Osteoblast (primary cell): Measurements from ENCODE around the gene THBS1. TPM values are rescaled to one million over a fixed set of nuclear protein-coding genes. Genes with fewer than 3 reads are reported as not detected.

ENCODE experiments used
- DNase-seq: peaks from one replicate; pipeline ENCODE4 v3.0.0; 2011; ENCODE audit warnings: low spot score, mixed read lengths; ENCODE audit not compliant: insufficient read length; ENCODE audit errors: missing footprints
- H2AFZ ChIP-seq: 2 replicates; pipeline ENCODE4 v1.6.0; 2011; ENCODE audit warnings: mild to moderate bottlenecking, low read length
- H3K27ac ChIP-seq: 2 replicates; pipeline ENCODE4 v1.5.1; 2011; ENCODE audit warnings: mild to moderate bottlenecking, low read depth, low read length, moderate library complexity
- H3K27me3 ChIP-seq: 2 replicates; pipeline ENCODE4 v1.6.0; 2012; ENCODE audit warnings: mild to moderate bottlenecking, control low read depth, inconsistent platforms, low read length, moderate library complexity; ENCODE audit not compliant: insufficient read depth
- H3K36me3 ChIP-seq: 2 replicates; pipeline ENCODE4 v1.5.1; 2011; ENCODE audit warnings: mild to moderate bottlenecking, low read length, control low read depth, moderate library complexity; ENCODE audit not compliant: insufficient read depth
- H3K4me1 ChIP-seq: 2 replicates; pipeline ENCODE4 v1.5.1; 2011; ENCODE audit warnings: mild to moderate bottlenecking, low read length, control low read depth, moderate library complexity; ENCODE audit not compliant: insufficient read depth
- H3K4me2 ChIP-seq: 2 replicates; pipeline ENCODE4 v1.6.0; 2011; ENCODE audit warnings: mild to moderate bottlenecking, low read length; ENCODE audit not compliant: insufficient read depth
- H3K4me3 ChIP-seq: fragments of 200-600 bp; sonication (generic); 3 replicates; pipeline ENCODE4 v1.5.1; 2012; ENCODE audit warnings: mild to moderate bottlenecking, low read length, inconsistent platforms; ENCODE audit not compliant: insufficient read depth
- H3K79me2 ChIP-seq: 2 replicates; pipeline ENCODE4 v1.6.0; 2012; ENCODE audit warnings: mild to moderate bottlenecking, low read length, control low read depth, inconsistent platforms; ENCODE audit not compliant: insufficient read depth
- H3K9me3 ChIP-seq: 2 replicates; pipeline ENCODE4 v1.5.1; 2011; ENCODE audit warnings: low read depth, low read length, control low read depth
- H4K20me1 ChIP-seq: 2 replicates; pipeline ENCODE4 v1.6.0; 2012; ENCODE audit warnings: mild to moderate bottlenecking, low read length, control low read depth; ENCODE audit not compliant: insufficient read depth
- CTCF ChIP-seq: IDR thresholded peaks from 2 replicates; pipeline ENCODE4 v1.5.1; 2011; ENCODE audit warnings: mild to moderate bottlenecking, low read depth, low read length, moderate library complexity; ENCODE audit errors: extremely low read depth
- total RNA-seq: library from RNA; depleted of rRNA; stranded (reverse); fragments of >200 nt; gene quantifications from 2 replicates; pipeline ENCODE4 v1.2.3, GENCODE V29; 2012

The THBS1 gene
- total RNA-seq, 1 donor = 8,941 TPM

- Histone ChIP-seq H3K79me2 (peaks cover 32% of the 10 kb centered on the region), H3K27me3 (no peaks in the 10 kb centered on the region), H3K36me3 (peaks cover 89% of the 10 kb centered on the region), H3K4me1 (peaks cover 10% of the 10 kb centered on the region), H4K20me1 (peaks cover 90% of the 10 kb centered on the region), H3K4me3 (peak overlapping the region; percentile 84), H3K27ac (peak overlapping the region; percentile 92), H3K4me2 (peak overlapping the region; percentile 89), H3K9me3 (no peaks in the 10 kb centered on the region), H2AFZ (no peak overlapping the region)
- peak; percentile 38 for DNase-seq
- TF ChIP-seq CTCF = no peak
Observed at GRCh38 chr15:39585389-39585841, 4.5 kb downstream of the THBS1 start.

GRCh38 chr15:39585871-39586301, 5.0 kb downstream of the THBS1 start:
- peaks cover 93% of the 10 kb centered on the region for H4K20me1 ChIP-seq
- H3K79me2 ChIP-seq = peaks cover 32% of the 10 kb centered on the region
- H3K4me2 ChIP-seq = peak overlapping the region; percentile 89
- peak; percentile 57 for DNase-seq
- no peaks in the 10 kb centered on the region for H3K27me3 ChIP-seq
- peak overlapping the region; percentile 84 for H3K4me3 ChIP-seq
- H3K36me3 ChIP-seq = peaks cover 94% of the 10 kb centered on the region
- no peaks in the 10 kb centered on the region for H3K9me3 ChIP-seq
- TF ChIP-seq CTCF = no peak
- H3K27ac ChIP-seq = peak overlapping the region; percentile 92
- H2AFZ ChIP-seq = no peak overlapping the region
- H3K4me1 ChIP-seq = peaks cover 10% of the 10 kb centered on the region

DNA sequence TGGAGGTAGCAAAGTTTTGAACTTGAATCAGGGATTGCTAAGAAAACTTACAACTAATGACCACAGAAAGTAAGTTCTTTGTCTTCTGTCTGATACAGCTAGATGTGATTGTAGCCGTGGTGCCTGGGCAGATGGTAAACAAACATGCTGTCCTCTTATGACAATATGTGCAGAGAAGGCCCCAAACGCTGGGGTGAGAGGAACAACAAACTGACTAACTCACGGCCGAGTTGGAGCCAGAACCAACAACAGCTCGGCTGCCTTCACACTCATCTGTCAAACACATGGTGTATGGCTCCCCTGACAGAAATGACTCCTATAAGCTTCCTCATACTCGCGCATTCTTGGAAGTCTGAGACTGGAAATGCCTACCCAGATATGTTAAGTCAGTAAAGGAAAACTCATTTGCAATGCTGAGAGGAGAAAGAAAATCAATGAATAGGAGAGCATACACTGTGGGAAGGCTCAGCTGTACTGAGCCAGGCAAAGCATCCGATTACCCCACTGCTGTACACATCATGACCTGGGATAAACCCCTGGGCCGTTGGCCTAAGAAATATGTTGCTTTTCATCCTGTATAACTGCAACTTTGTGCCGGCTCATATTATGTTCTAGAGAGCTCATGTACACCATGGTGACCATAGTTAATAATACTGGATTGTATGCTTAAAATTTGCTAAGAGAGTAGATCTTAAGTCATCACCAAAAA, 5.7 kb downstream of the THBS1 start:
- Histone ChIP-seq H3K27ac (peak overlapping the region; percentile 92), H3K4me3 (peak overlapping the region; percentile 84), H3K4me2 (peak overlapping the region; percentile 89), H3K79me2 (peaks cover 28% of the 10 kb centered on the region), H3K4me1 (peaks cover 10% of the 10 kb centered on the region), H4K20me1 (peaks cover 94% of the 10 kb centered on the region), H3K36me3 (peaks cover 98% of the 10 kb centered on the region), H3K27me3 (no peaks in the 10 kb centered on the region), H3K9me3 (no peaks in the 10 kb centered on the region), H2AFZ (no peak overlapping the region)
- TF ChIP-seq CTCF = no peak
- peak; percentile 53 for DNase-seq

GRCh38 chr15:39587096-39587721, 6.3 kb downstream of the THBS1 start:
- Histone ChIP-seq H3K4me1 (peaks cover 10% of the 10 kb centered on the region), H3K4me3 (peak overlapping the region; percentile 84), H2AFZ (no peak overlapping the region), H3K4me2 (peak overlapping the region; percentile 89), H3K36me3 (peaks cover 98% of the 10 kb centered on the region), H3K79me2 (peaks cover 21% of the 10 kb centered on the region), H3K9me3 (no peaks in the 10 kb centered on the region), H4K20me1 (peaks cover 93% of the 10 kb centered on the region), H3K27ac (peak overlapping the region; percentile 92), H3K27me3 (no peaks in the 10 kb centered on the region)
- DNase-seq = peak; percentile 44
- TF ChIP-seq CTCF = no peak
